ENCODE measurements around the gene SUSD3.

SUSD3 gene

GRCh38 chr9:93058355-93059010, at the start of gene SUSD3:
Gene SUSD3 (plus strand): TSS chr9:93058701. CDS start chr9:93058743, 42 bp downstream.
- peak; percentile 36 for DNase-seq (ENCODE audit: low read depth)

GRCh38 chr9:93009337-93010015, 49.0 kb upstream of the SUSD3 start:
- TF ChIP-seq CTCF (conservative IDR thresholded peaks at IDR 0.05; ENCODE audit: control insufficient read depth, insufficient read depth, low read depth, low read length) = no peak
- DNase-seq (ENCODE audit: low read depth) = no peak
- no peak overlapping the region for H3K4me3 ChIP-seq (ENCODE audit: control insufficient read depth, low read depth, low read length)

More at GRCh38 chr9:93058355-93059010, at the start of gene SUSD3:
- no peak for TF ChIP-seq CTCF (conservative IDR thresholded peaks at IDR 0.05; ENCODE audit: control insufficient read depth, insufficient read depth, low read depth, low read length)
- peak within 1 kb of the TSS; percentile 37 for H3K4me3 ChIP-seq (ENCODE audit: control insufficient read depth, low read depth, low read length)

- TF ChIP-seq CTCF (conservative IDR thresholded peaks at IDR 0.05; ENCODE audit: control insufficient read depth, insufficient read depth, low read depth, low read length) = no peak
- H3K4me3 ChIP-seq (ENCODE audit: control insufficient read depth, low read depth, low read length) = no peak overlapping the region
- DNase-seq (ENCODE audit: low read depth) = no peak
Observed at GRCh38 chr9:93010056-93010455, 48.4 kb upstream of the SUSD3 start.

DNA sequence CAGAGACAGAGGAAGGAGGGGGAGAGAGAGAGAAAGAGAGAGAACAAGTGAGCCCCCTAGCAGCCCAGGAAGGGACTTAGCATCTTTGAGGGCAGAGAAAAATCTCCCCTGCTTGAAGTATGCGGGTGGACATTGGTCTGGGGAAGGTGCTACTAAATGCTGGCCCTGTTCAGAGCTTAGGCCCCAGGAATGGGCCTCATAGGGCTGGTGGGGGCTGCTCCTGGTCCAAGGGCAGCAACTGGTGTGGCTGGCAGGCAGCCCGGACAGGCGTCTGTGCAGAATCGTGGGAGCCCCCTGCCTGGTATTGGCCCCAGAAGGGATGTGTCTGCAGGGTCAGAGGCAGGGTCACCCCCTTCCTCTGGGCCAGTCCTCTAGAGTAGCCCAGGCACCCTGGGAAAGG, 47.8 kb upstream of the SUSD3 start:
- H3K4me3 ChIP-seq (ENCODE audit: control insufficient read depth, low read depth, low read length) = no peak overlapping the region
- no peak for DNase-seq (ENCODE audit: low read depth)
- no peak for TF ChIP-seq CTCF (conservative IDR thresholded peaks at IDR 0.05; ENCODE audit: control insufficient read depth, insufficient read depth, low read depth, low read length)

DNA sequence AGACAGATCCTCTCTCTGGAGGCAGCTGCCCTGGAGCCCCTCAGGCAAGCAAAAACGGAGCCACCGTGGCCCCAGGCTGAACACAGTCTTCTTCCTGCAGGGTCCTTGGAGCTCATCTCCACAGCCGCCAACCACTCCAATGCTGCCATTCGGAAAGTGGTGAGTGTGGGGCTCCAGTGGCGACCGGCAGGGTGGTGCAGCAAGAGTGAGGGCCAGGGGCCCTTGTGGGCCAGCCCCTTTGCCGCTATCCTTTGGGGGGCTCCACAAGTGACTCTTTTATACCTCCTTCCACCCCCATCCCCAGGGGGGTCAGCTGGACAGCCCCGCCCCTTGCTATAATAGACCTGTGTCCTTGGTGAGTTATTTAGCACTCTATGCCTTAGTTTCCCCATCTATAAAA, 47.4 kb upstream of the SUSD3 start:
- TF ChIP-seq CTCF (conservative IDR thresholded peaks at IDR 0.05; ENCODE audit: control insufficient read depth, insufficient read depth, low read depth, low read length) = no peak
- no peak overlapping the region for H3K4me3 ChIP-seq (ENCODE audit: control insufficient read depth, low read depth, low read length)
- no peak for DNase-seq (ENCODE audit: low read depth)

DNA sequence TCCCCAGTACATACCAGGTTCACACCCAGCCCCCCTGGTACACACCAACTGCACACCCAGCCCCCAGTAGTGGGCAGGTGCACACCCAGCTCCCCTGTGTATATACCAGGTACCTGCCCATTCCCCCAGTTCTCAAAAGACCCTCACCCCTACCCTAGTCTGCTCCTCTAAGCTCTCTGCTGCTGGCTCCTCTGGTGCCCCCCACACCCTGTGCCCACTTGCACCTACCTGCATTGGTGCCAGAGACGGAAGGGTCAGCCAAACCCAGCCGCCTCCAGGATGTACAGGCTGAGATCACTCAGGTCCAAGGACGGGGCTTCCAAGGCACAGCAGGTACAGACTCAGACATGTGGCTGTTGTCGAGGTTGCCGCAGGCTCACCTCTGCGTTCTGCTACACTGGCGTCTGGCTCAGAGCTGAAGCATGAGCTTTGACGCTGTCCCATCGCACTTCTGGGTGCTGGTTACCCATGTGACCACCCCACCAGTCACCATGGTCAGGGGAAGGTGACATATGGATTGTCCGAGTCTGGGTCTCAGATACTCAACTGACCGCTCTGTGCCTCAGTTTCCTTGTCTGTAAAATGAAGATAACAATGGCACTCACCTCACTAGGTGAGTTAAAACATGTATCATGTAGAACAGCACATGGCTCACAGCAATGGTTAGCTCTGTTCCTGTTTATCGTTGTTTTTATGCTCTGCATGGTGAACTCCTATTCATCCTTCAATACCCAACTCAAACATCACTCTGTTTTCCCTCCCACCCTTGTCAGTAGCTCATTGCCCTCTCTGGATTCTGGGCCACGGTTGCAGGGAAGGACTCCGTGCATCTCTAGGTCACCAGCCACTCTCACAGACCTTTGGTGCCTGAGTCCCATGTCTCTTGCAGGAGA, 45.3 kb upstream of the SUSD3 start:
- DNase-seq (ENCODE audit: low read depth) = no peak
- TF ChIP-seq CTCF (conservative IDR thresholded peaks at IDR 0.05; ENCODE audit: control insufficient read depth, insufficient read depth, low read depth, low read length) = no peak
- no peak overlapping the region for H3K4me3 ChIP-seq (ENCODE audit: control insufficient read depth, low read depth, low read length)
